ENCODE data around the gene PCDHGB5. TPM values are rescaled to one million over a fixed set of nuclear protein-coding genes. Genes with fewer than 3 reads are reported as not detected.
A peak's percentile ranks its signal among the peaks of the same experiment; 100 is the strongest.
"Not testable (repeated sequence)": the region's sequence is repeated elsewhere in the genome, so short reads cannot be mapped to it uniquely, and the experiment has no call there.

The PCDHGB5 gene
- total and polyA plus RNA-seq, 8 donors: 7.6 to 10.1 (median 8.7) TPM

GRCh38 chr5:141417494-141418172 is 19.9 kb downstream of the PCDHGB5 start, which contains the start of gene PCDHGB7:
PCDHGB7 (plus strand) TSS chr5:141417677; CDS start chr5:141417860, 183 bp downstream.
- Histone ChIP-seq H3K9me3 (peaks cover 7 to 75% of the 10 kb centered on the region in 2 donors), H3K4me3 (peak within 1 kb of the TSS; percentile 19 to 44), H3K27me3 (peaks cover 39 to 99% of the 10 kb centered on the region in 2 donors), H3K4me1 (peaks cover 3 to 10% of the 10 kb centered on the region in 2 donors), H3K27ac (peak within 1 kb of the TSS in 1 of 2 donors; percentile 7)
- intact Hi-C loops (cut with DNase I): loop anchor here in 1 of 2 donors (10.0 kb wide), 2 partner anchors 107 to 147 kb away; no protein-coding TSS in a partner anchor
- peak; percentile 62 to 67 for TF ChIP-seq CTCF (IDR thresholded peaks at IDR 0.05)
- not testable (repeated sequence) for H3K36me3 ChIP-seq
- ATAC-seq (peak; percentile 97), DNase-seq (peak; percentile 42 to 92 (median 68))

DNA sequence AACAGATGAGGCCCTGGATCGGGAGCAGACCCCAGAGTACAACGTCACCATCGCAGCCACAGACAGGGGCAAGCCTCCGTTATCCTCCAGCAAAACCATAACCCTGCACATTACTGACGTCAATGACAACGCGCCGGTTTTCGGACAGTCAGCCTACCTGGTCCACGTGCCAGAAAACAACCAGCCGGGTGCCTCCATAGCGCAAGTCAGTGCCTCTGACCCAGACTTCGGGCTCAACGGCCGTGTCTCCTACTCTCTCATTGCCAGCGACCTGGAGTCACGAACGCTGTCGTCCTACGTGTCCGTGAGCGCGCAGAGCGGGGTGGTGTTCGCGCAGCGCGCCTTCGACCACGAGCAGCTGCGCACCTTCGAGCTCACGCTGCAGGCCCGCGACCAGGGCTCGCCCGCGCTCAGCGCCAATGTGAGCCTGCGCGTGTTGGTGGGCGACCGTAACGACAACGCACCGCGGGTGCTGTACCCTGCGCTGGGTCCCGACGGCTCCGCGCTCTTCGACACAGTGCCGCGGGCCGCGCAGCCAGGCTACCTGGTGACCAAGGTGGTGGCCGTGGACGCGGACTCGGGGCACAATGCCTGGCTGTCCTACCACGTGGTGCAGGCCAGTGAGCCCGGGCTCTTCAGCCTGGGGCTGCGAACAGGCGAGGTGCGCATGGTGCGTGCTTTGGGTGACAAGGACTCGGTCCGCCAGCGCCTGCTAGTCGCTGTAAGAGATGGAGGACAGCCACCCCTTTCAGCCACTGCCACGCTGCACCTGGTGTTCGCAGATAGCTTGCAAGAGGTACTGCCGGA is 21.5 kb downstream of the PCDHGB5 start:
- peaks cover 46 to 96% of the 10 kb centered on the region in 2 donors for H3K27me3 ChIP-seq

DNA sequence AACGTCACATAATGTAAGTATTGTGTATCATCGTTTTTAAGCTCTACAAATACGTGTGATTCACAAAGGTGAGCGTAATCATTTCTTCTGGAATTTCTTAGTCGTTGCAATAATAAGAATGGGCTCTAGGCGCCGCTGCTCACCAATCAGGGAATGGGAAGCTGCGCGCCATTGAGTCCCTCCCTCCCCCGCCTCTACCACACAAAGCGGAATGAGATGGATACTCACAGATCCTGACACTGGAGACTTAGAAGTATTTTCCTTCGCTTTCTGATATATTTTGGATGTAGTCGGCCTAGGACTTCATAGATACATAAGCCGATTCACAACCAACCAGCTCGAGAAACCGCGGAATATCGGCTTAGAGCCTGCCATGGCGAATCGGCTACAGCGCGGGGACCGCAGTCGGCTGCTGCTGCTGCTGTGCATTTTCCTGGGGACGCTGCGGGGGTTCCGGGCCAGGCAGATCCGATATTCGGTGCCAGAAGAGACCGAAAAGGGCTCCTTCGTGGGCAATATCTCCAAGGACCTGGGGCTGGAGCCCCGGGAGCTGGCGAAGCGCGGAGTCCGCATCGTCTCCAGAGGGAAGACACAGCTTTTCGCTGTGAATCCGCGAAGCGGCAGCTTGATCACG is 23.2 kb downstream of the PCDHGB5 start, which contains the start of gene PCDHGA11:
Gene PCDHGA11 (plus strand): TSS at position 197 of the 634 bp plus-strand sequence. CDS start 177 bp downstream, at position 374.
- H3K4me3 ChIP-seq: peak within 1 kb of the TSS; percentile 14 to 39
- peaks cover 7 to 86% of the 10 kb centered on the region in 2 donors for H3K9me3 ChIP-seq
- H3K27ac ChIP-seq: no peak within 1 kb of the TSS
- intact Hi-C loops (cut with DNase I): no loop called here
- ATAC-seq: peak; percentile 77
- peaks cover 40 to 97% of the 10 kb centered on the region in 2 donors for H3K27me3 ChIP-seq
- peak in 1 of 4 donors; percentile 83 for DNase-seq
- peak; percentile 40 to 43 for TF ChIP-seq CTCF (IDR thresholded peaks at IDR 0.05)
- peaks cover 3 to 5% of the 10 kb centered on the region in 2 donors for H3K4me1 ChIP-seq
- H3K36me3 ChIP-seq: no peaks in the 10 kb centered on the region

More for the DNA sequence above, 21.5 kb downstream of the PCDHGB5 start:
- no peak overlapping the region for H3K27ac ChIP-seq
- no peak for TF ChIP-seq CTCF (IDR thresholded peaks at IDR 0.05)
- intact Hi-C loops (cut with DNase I): loop anchor here in 1 of 2 donors (10.0 kb wide), 2 partner anchors 106 to 146 kb away; no protein-coding TSS in a partner anchor
- peak in 1 of 4 donors; percentile 68 for DNase-seq
- H3K4me3 ChIP-seq: no peak overlapping the region
- peaks cover 3 to 5% of the 10 kb centered on the region in 2 donors for H3K4me1 ChIP-seq
- no peak for ATAC-seq
- peaks cover 7 to 76% of the 10 kb centered on the region in 2 donors for H3K9me3 ChIP-seq
- no peaks in the 10 kb centered on the region for H3K36me3 ChIP-seq

- peaks cover 7 to 91% of the 10 kb centered on the region in 2 donors for H3K9me3 ChIP-seq
Measured at GRCh38 chr5:141421489-141421855, 23.7 kb downstream of the PCDHGB5 start.

More at GRCh38 chr5:141421489-141421855, 23.7 kb downstream of the PCDHGB5 start:
- TF ChIP-seq CTCF (IDR thresholded peaks at IDR 0.05): no peak
- H3K36me3 ChIP-seq: no peaks in the 10 kb centered on the region
- intact Hi-C loops (cut with DNase I): no loop called here
- peaks cover 3 to 5% of the 10 kb centered on the region in 2 donors for H3K4me1 ChIP-seq
- H3K27ac ChIP-seq: no peak overlapping the region
- ATAC-seq (no peak), DNase-seq (no peak)
- H3K27me3 ChIP-seq: peaks cover 45 to 97% of the 10 kb centered on the region in 2 donors
- H3K4me3 ChIP-seq: peak overlapping the region in 1 of 2 donors; percentile 39
